Kidney glomerular epithelial cell (primary cell): ENCODE data around the gene LIMS1.
A peak's percentile ranks its signal among the peaks of the same experiment; 100 is the strongest.

ENCODE experiments used
- DNase-seq: peaks from one replicate; lab custom pipeline; 2025; lab: John Stamatoyannopoulos, UW

The LIMS1 gene

GRCh38 chr2:108615480-108616090, 81.3 kb downstream of the LIMS1 start:
- DNase-seq = no peak

GRCh38 chr2:108616318-108616717, 82.0 kb downstream of the LIMS1 start:
- DNase-seq = no peak

GRCh38 chr2:108616751-108617161, 82.5 kb downstream of the LIMS1 start:
- DNase-seq = peak; percentile 70

GRCh38 chr2:108617617-108618016, 83.3 kb downstream of the LIMS1 start:
- no peak for DNase-seq

- no peak for DNase-seq
These were observed 85.8 kb downstream of the LIMS1 start for GRCh38 chr2:108619925-108620620.

GRCh38 chr2:108620656-108621055, 86.4 kb downstream of the LIMS1 start:
- no peak for DNase-seq

- DNase-seq = peak; percentile 63
These were observed 86.9 kb downstream of the LIMS1 start for GRCh38 chr2:108621087-108621559.

GRCh38 chr2:108621687-108622681, 87.7 kb downstream of the LIMS1 start:
- no peak for DNase-seq

GRCh38 chr2:108623616-108624015, 89.3 kb downstream of the LIMS1 start:
- DNase-seq = no peak

- DNase-seq = no peak
These were observed 91.0 kb downstream of the LIMS1 start for GRCh38 chr2:108625186-108625827.

GRCh38 chr2:108625828-108626195, 91.5 kb downstream of the LIMS1 start:
- DNase-seq = no peak

GRCh38 chr2:108626995-108627394, 92.7 kb downstream of the LIMS1 start:
- DNase-seq = no peak

- DNase-seq = no peak
These were observed 93.8 kb downstream of the LIMS1 start for GRCh38 chr2:108627911-108628567.

- DNase-seq = no peak
These were observed 94.7 kb downstream of the LIMS1 start for GRCh38 chr2:108628936-108629335.

- no peak for DNase-seq
These were observed 95.1 kb downstream of the LIMS1 start for GRCh38 chr2:108629417-108629816.

GRCh38 chr2:108630567-108631405, 96.5 kb downstream of the LIMS1 start:
- DNase-seq = no peak

GRCh38 chr2:108632332-108633160, 98.3 kb downstream of the LIMS1 start:
- no peak for DNase-seq

- DNase-seq = no peak
These were observed 99.1 kb downstream of the LIMS1 start for GRCh38 chr2:108633409-108633808.

- no peak for DNase-seq
These were observed 99.7 kb downstream of the LIMS1 start for GRCh38 chr2:108634011-108634410.
